Motor neuron (in vitro differentiated cells): ENCODE measurements around the gene CST7. TPM values are rescaled to one million over a fixed set of nuclear protein-coding genes. Genes with fewer than 3 reads are reported as not detected.
A peak's percentile ranks its signal among the peaks of the same experiment; 100 is the strongest.

ENCODE experiments used
- ATAC-seq, 8 experiments: fragments of 200-7000 bp; cut with Tn5 transposase; replicated peaks in 6 of 8; 2 replicates each; pipeline ENCODE4 v1.8.0; 2021; ENCODE audit warnings: mild to moderate bottlenecking in 8 of 8, moderate library complexity in 8 of 8
- H3K27ac ChIP-seq, 2 donors: fragments of 250-450 bp; sonication (Bioruptor Pico); 2 replicates each; pipeline ENCODE4 v1.9.0; 2021; ENCODE audit warnings: antibody characterized with exemption in 2 of 2, mild to moderate bottlenecking in 2 of 2, moderate library complexity in 1 of 2
- H3K4me1 ChIP-seq, 2 donors: fragments of 250-450 bp; sonication (Bioruptor Pico); replicated peaks in 1 of 2; 2 replicates each; pipeline ENCODE4 v1.6.1; 2021; ENCODE audit warnings: antibody characterized with exemption in 2 of 2, mild to moderate bottlenecking in 2 of 2, moderate library complexity in 1 of 2
- H3K4me3 ChIP-seq, 5 donors: fragments of 250-450 bp; sonication (Bioruptor Pico); 2 replicates each; pipeline ENCODE4 v1.9.0; 2021; ENCODE audit warnings: antibody characterized with exemption in 5 of 5, mild to moderate bottlenecking in 5 of 5, moderate library complexity in 4 of 5
- WGBS, 10 experiments: fragments of 450-650 bp; shearing (Covaris generic); methylation state at CpG; one replicate each; pipeline ENCODE4 v1.0.0; 2022; 5-methylcytosine and 5-hydroxymethylcytosine counted together
- in situ Hi-C, 9 experiments: fragments of 400-800 bp; cut with MboI; loops; one replicate each; pipeline ENCODE4 v1.15.0; 2021; ENCODE audit warnings: low sequenced_read_pairs in 9 of 9, low pct_unique_long_range_greater_than_20kb in 2 of 9; ENCODE audit not compliant: unreplicated experiment in 9 of 9
- total RNA-seq, 8 experiments: library from RNA; unstranded; fragments of 300-600 nt; gene quantifications; 2 replicates each; pipeline versions ENCODE4 v1.2.3 to v1.2.4, GENCODE V29; 2022

The CST7 gene
- total RNA-seq, 8 experiments from 2014 or later, result not detected

DNA sequence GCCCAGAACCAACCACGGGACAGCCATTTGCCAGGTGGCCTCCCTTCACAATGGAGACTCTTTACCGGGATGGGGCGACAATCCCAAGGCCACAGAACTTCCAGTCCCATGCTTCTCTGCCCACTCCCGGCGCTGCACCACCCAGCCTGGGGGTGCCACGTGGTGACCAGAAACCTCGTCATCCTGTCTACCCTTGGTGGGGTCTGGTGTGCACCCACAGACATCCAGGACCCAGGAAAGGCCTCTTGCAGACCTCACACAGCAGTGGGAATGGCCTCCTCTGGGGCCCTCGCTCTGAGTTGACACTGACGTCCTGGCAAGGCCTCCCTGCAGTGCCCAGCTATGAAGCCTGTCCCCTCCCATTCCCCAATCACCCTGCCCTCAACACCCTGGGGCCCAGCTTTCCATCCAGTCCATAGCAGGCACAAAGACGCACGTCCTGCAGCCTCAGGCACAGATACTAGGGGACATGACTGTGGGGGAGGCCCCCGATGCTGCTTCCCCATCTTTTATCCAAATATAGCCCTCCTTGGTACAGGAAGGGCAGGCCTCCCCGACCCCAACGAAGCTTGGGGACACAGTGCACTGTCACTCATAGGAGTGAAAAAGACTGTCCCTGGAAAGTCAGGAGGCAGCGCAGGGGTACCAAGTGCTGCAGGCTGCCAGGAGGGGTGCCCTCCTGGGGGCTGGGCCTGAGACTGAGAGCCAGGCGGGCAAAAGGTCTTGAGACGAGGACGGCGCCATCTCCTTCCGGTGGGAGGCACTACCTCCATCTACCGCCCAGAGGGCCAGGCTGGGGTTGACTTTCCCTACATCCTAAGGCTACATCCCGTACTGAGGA is 7.2 kb downstream of the CST7 start:
- in situ Hi-C loops, result no loop called here
- no peak overlapping the region for H3K27ac ChIP-seq
- WGBS, 10 experiments, result 80 to 100% (median 100%) methylated on average over 1 to 6 of the region's 22 CpGs; no CpG with 5 or more reads in 4 of the 10 experiments
- H3K4me1 ChIP-seq, result peaks cover 5 to 7% of the 10 kb centered on the region in 2 donors
- ATAC-seq, result no peak
- H3K4me3 ChIP-seq, result no peak overlapping the region

- no peak overlapping the region for H3K27ac ChIP-seq
These were observed 8.4 kb downstream of the CST7 start for GRCh38 chr20:24957326-24958016.

DNA sequence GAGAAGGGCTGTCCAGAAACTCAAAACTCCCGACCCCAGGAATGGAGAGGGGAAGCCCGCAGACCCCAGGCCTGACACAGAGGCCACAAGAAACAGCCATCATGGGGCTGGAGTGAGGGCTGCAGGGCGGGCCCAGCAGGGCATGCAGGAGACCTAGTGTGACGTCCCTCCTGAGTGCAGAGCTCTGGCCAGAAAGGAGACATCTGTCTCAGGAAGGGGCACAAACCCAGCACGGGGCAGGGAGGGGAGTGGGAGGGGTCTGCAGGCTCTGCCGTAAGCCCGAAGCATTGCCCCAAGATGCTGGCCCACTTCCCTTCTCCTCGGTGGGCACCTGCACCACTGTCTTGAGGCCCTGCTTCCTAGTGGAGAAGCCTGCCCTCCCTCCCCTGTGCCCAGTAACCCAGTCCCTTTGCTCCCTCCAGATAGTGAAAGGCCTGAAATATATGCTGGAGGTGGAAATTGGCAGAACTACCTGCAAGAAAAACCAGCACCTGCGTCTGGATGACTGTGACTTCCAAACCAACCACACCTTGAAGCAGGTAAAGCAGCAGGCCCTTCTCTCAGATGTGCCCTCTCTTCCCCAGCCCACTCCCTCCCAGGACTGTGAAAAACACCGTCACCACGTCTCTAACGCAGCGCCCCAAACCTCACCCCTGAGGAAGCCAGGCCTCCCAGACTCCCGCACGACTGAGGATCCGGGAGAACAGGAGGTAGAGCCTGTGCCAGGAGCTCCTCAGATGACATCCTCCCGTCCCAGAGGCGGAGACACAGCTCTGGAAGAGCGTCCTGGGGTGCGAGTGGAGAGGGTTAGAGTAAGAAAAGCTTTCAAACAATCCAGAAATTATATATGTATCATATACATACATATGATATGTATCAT is 9.7 kb downstream of the CST7 start:
- ATAC-seq, result no peak
- Histone ChIP-seq H3K4me3 (no peak overlapping the region), H3K27ac (no peak overlapping the region), H3K4me1 (no peaks in the 10 kb centered on the region)
- 60 to 100% (median 91%) methylated on average over 1 to 5 of the region's 20 CpGs; no CpG with 5 or more reads in 4 of the 10 experiments for WGBS, 10 experiments
- in situ Hi-C loops, result no loop called here

More at GRCh38 chr20:24957326-24958016, 8.4 kb downstream of the CST7 start:
- in situ Hi-C loops, result no loop called here
- peak in 2 of 8 experiments; percentile 10 to 18 for ATAC-seq
- 87 to 100% (median 93%) methylated on average over 1 to 11 of the region's 18 CpGs; no CpG with 5 or more reads in 1 of the 10 experiments for WGBS, 10 experiments
- no peaks in the 10 kb centered on the region for H3K4me1 ChIP-seq
- no peak overlapping the region for H3K4me3 ChIP-seq

- Histone ChIP-seq H3K4me3 (no peak overlapping the region), H3K27ac (no peak overlapping the region), H3K4me1 (no peaks in the 10 kb centered on the region)
- ATAC-seq, result no peak
- WGBS, 10 experiments, result 80 to 100% (median 98%) methylated on average over 1 to 6 of the region's 14 CpGs; no CpG with 5 or more reads in 5 of the 10 experiments
- in situ Hi-C loops, result no loop called here
These were observed 10.7 kb downstream of the CST7 start for GRCh38 chr20:24959591-24960301.

DNA sequence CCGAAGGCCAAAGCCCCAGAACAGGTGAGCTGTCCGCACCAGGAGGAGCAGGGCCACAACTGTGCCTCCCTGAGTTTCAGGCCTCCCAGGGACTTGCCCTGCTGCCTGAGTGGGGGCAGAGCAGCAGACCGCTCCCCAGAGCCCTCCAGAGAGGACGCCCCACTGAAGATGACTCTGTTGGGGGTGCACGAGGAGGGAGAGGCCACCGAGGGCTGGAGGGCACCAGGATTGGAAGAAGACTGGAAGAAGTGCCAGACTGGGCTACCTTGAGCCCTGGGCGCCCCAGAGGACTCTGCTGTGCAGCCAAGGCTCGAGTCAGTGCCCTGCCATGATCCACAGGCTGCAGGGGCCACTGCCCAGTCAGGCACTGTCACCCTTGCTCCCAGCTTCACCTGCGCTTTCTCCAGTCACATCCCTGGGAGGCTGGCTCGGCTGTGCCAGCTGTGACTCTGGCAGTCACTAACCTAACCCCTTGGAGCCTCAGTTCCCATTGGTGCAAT is 11.3 kb downstream of the CST7 start:
- Histone ChIP-seq H3K4me3 (no peak overlapping the region), H3K4me1 (no peaks in the 10 kb centered on the region), H3K27ac (no peak overlapping the region)
- ATAC-seq, result no peak
- in situ Hi-C loops, result no loop called here
- 80 to 100% (median 95%) methylated on average over 1 to 4 of the region's 10 CpGs; no CpG with 5 or more reads in 6 of the 10 experiments for WGBS, 10 experiments

DNA sequence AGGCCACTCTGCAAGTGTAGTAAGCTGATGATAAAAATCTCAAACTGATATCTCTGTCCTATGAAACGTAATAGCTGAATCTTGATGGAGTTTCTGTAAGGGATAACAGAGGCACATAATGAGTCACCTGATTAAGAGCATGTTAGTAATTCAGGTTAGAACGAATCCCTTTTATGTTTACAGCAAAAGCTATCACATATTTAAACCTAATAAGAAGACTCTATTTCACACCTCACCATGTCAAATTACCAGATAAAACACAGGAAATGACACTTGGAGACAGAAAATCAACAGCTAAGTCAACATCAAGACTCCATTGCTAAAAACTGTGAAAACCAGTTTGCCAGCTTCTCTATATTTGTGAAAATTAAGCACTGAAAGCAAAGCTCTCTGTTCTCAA is 11.8 kb downstream of the CST7 start:
- 69 to 100% (median 96%) methylated on average over 1 to 2 of the region's 2 CpGs; no CpG with 5 or more reads in 2 of the 10 experiments for WGBS, 10 experiments
- Histone ChIP-seq H3K27ac (no peak overlapping the region), H3K4me3 (no peak overlapping the region), H3K4me1 (no peaks in the 10 kb centered on the region)
- ATAC-seq, result no peak
- in situ Hi-C loops, result no loop called here

- WGBS, 10 experiments, result 72 to 100% (median 100%) methylated on average over 1 to 7 of the region's 20 CpGs; no CpG with 5 or more reads in 3 of the 10 experiments
- in situ Hi-C loops, result no loop called here
- ATAC-seq, result no peak
- H3K27ac ChIP-seq, result no peak overlapping the region
- H3K4me1 ChIP-seq, result no peaks in the 10 kb centered on the region
- no peak overlapping the region for H3K4me3 ChIP-seq
These were observed 12.5 kb downstream of the CST7 start for GRCh38 chr20:24961384-24962181.

DNA sequence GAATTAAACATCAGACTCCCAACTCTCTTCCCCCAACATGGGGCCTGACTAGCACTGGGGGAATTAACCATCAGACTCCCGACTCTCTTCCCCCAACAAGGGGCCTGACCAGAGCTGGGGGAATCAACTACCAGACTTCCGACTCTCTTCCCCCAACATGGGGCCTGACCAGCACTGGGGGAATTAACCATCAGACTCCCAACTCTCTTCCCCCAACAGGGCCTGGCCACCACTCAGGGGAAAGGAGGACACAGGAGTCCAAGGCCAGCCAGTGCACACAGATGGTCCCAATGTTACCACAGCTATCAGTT is 13.1 kb downstream of the CST7 start:
- no peak for ATAC-seq
- H3K4me1 ChIP-seq, result no peaks in the 10 kb centered on the region
- in situ Hi-C loops, result no loop called here
- H3K4me3 ChIP-seq, result no peak overlapping the region
- H3K27ac ChIP-seq, result no peak overlapping the region
- WGBS, 10 experiments, result 94 to 100% (median 100%) methylated on average over 1 to 2 of the region's 2 CpGs; no CpG with 5 or more reads in 5 of the 10 experiments

DNA sequence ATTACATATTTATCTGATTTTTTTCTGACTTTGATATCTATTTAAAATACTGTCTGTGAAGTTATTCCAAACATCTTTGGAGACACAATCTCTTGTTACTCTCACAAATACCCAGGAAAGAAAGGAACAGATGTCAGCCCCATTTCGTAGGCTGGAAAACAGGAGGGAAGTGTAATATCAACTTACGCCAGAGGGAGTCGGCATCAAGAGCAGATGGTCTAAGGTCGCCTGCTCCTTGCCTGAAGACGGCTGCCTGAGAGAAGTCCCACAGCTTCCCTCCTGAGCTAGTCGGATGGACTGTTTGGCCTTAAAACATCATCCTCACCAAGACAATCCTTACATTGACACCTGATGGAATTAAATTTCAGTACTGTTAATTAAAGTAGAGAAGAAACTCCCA is 13.4 kb downstream of the CST7 start:
- Histone ChIP-seq H3K4me1 (no peaks in the 10 kb centered on the region), H3K4me3 (no peak overlapping the region), H3K27ac (no peak overlapping the region)
- 80 to 96% (median 87%) methylated on average over 1 to 6 of the region's 6 CpGs; no CpG with 5 or more reads in 4 of the 10 experiments for WGBS, 10 experiments
- in situ Hi-C loops, result no loop called here
- ATAC-seq, result no peak

DNA sequence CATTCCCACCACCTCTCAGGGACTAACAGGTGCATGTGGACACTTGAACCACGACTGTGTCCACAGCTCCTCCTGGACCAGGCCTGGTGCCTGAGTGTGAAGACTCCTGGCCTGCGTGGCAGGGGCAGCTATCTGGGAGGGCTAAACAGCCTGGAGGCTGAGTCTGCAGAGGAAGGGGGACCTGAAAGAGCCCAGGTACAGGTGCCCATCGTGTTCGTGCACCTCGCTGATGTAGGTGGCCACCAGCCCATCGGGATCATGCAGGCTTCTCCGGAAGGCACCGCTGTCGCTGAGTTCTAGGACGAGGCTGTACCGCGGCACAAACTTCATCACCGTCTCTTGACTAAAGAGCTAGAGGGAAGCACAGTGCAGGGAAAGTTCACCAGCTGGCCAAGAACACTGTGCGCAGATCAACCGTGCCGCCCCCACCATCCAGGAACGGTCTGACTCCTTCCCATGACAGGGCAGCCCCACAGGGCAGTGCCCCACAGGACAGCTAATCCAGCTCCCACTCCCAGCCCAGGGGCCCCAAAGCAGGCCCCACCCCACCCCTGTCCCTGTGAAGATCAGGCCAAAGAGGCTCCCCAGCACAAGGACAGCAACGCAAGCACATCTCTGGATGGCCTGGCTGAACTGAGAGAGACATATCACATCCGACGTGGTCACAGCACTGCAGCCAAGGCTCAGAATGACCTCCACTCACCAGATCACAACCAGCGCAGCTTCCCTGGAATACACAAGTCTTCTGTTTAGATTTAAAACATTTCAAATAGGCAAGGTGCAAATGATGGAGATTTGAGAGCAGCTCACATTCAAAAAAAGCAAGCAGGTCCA is 14.8 kb downstream of the CST7 start:
- Histone ChIP-seq H3K27ac (no peak overlapping the region), H3K4me1 (no peaks in the 10 kb centered on the region), H3K4me3 (no peak overlapping the region)
- 90 to 100% (median 93%) methylated on average over 1 to 3 of the region's 21 CpGs; no CpG with 5 or more reads in 7 of the 10 experiments for WGBS, 10 experiments
- no peak for ATAC-seq
- in situ Hi-C loops, result no loop called here

GRCh38 chr20:24964506-24964840 is 15.4 kb downstream of the CST7 start:
- 57 to 95% (median 86%) methylated on average over 1 to 9 of the region's 9 CpGs; no CpG with 5 or more reads in 4 of the 10 experiments for WGBS, 10 experiments
- no peak for ATAC-seq
- Histone ChIP-seq H3K27ac (no peak overlapping the region), H3K4me3 (no peak overlapping the region), H3K4me1 (no peaks in the 10 kb centered on the region)
- in situ Hi-C loops, result no loop called here
